Activated CD8-positive, alpha-beta T cell treated with anti-CD3 and anti-CD28 coated beads for 36 hours (primary cell): ENCODE results near the gene SLC35F4. TPM values are rescaled to one million over a fixed set of nuclear protein-coding genes. Genes with fewer than 3 reads are reported as not detected.

Experiments
- ATAC-seq: fragments of 200-7000 bp; cut with Tn5 transposase; one replicate; pipeline ENCODE4 v1.10.0; 2021; ENCODE audit warnings: mild to moderate bottlenecking, moderate library complexity
- CTCF ChIA-PET: fragments of 350-600 bp; sonication (Branson Sonifier 250); formaldehyde crosslinking; loops from one replicate; lab custom pipeline; 2021; ENCODE audit warnings: antibody characterized with exemption; lab: Charles Lee
- POLR2A ChIA-PET: fragments of 350-600 bp; sonication (Branson Sonifier 250); formaldehyde crosslinking; loops from one replicate; lab custom pipeline; 2021; ENCODE audit warnings: antibody characterized with exemption; lab: Charles Lee
- DNase-seq: peaks from one replicate; pipeline ENCODE4 v3.0.0-alpha.2; 2020
- H3K27ac Mint-ChIP-seq: one replicate; pipeline ENCODE4 v1.8.0; 2021; ENCODE audit warnings: mild to moderate bottlenecking, mixed read lengths
- H3K27me3 Mint-ChIP-seq: one replicate; pipeline ENCODE4 v1.8.0; 2021; ENCODE audit warnings: mixed read lengths
- H3K36me3 Mint-ChIP-seq: one replicate; pipeline ENCODE4 v1.8.0; 2021; ENCODE audit warnings: low read depth, mixed read lengths
- H3K4me1 Mint-ChIP-seq: one replicate; pipeline ENCODE4 v1.8.0; 2021; ENCODE audit warnings: low read depth, mixed read lengths
- H3K4me3 Mint-ChIP-seq: one replicate; pipeline ENCODE4 v1.8.0; 2021; ENCODE audit warnings: mild to moderate bottlenecking, moderate library complexity, mixed read lengths
- H3K9me3 Mint-ChIP-seq: one replicate; pipeline ENCODE4 v1.8.0; 2021; ENCODE audit warnings: mixed read lengths
- CTCF ChIP-seq: fragments of 200-600 bp; IDR thresholded peaks from one replicate; pipeline ENCODE4 v1.8.0; 2022; ENCODE audit warnings: antibody characterized with exemption, mild to moderate bottlenecking
- intact Hi-C: fragments of 100-400 bp; cut with micrococcal nuclease; formaldehyde crosslinking; loops from one replicate; pipeline ENCODE4 v1.10.0; 2022
- total RNA-seq, 2 experiments: library from RNA; stranded (reverse); gene quantifications; one replicate each; pipeline ENCODE4 v1.2.3, GENCODE V29; 2021

Gene SLC35F4
- total RNA-seq, 2 experiments from 2014 or later, result not detected

GRCh38 chr14:57822081-57822480 lies 43.8 kb downstream of the SLC35F4 start:
- H3K4me3 Mint-ChIP-seq, result no peak overlapping the region
- ChIA-PET POLR2A (no interaction called here), CTCF (no interaction called here)

GRCh38 chr14:57820581-57820980 lies 45.3 kb downstream of the SLC35F4 start:
- H3K27ac Mint-ChIP-seq, result no peak overlapping the region
- peaks cover 3% of the 10 kb centered on the region for H3K9me3 Mint-ChIP-seq
- intact Hi-C loops, result no loop called here
- ATAC-seq, result no peak
- CTCF ChIA-PET, result no interaction called here
- POLR2A ChIA-PET, result no interaction called here
- TF ChIP-seq CTCF, result no peak
- no peak overlapping the region for H3K4me3 Mint-ChIP-seq
- no peaks in the 10 kb centered on the region for H3K36me3 Mint-ChIP-seq
- no peak for DNase-seq
- H3K4me1 Mint-ChIP-seq, result peaks cover 5% of the 10 kb centered on the region
- H3K27me3 Mint-ChIP-seq, result peaks cover 5% of the 10 kb centered on the region

More at GRCh38 chr14:57822081-57822480, 43.8 kb downstream of the SLC35F4 start:
- Mint-ChIP-seq H3K4me1 (peaks cover under 1% of the 10 kb centered on the region), H3K36me3 (no peaks in the 10 kb centered on the region), H3K27ac (no peak overlapping the region), H3K9me3 (no peaks in the 10 kb centered on the region), H3K27me3 (peaks cover 7% of the 10 kb centered on the region)
- intact Hi-C loops, result no loop called here
- no peak for ATAC-seq
- DNase-seq, result no peak
- no peak for TF ChIP-seq CTCF

- Mint-ChIP-seq H3K36me3 (no peaks in the 10 kb centered on the region), H3K4me1 (peaks cover 5% of the 10 kb centered on the region), H3K27ac (no peak overlapping the region), H3K27me3 (peaks cover 2% of the 10 kb centered on the region), H3K4me3 (no peak overlapping the region), H3K9me3 (peaks cover 3% of the 10 kb centered on the region)
- no peak for DNase-seq
- intact Hi-C loops, result no loop called here
- ChIA-PET POLR2A (no interaction called here), CTCF (no interaction called here)
- no peak for TF ChIP-seq CTCF
- no peak for ATAC-seq
These were observed 47.4 kb downstream of the SLC35F4 start for GRCh38 chr14:57818511-57818910.

GRCh38 chr14:57816568-57817284 lies 49.2 kb downstream of the SLC35F4 start:
- Mint-ChIP-seq H3K9me3 (peaks cover 3% of the 10 kb centered on the region), H3K36me3 (no peaks in the 10 kb centered on the region), H3K4me3 (no peak overlapping the region), H3K27me3 (no peaks in the 10 kb centered on the region), H3K27ac (peak overlapping the region; percentile 32), H3K4me1 (peaks cover 5% of the 10 kb centered on the region)
- no peak for TF ChIP-seq CTCF
- ChIA-PET POLR2A (no interaction called here), CTCF (interaction anchor here (1.1 kb wide), 1 partner anchor 39 kb away, joined by 3 read pairs; no protein-coding TSS in a partner anchor)
- DNase-seq (peak; percentile 18), ATAC-seq (peak; percentile 89)
- intact Hi-C loops, result no loop called here

- ChIA-PET POLR2A (no interaction called here), CTCF (no interaction called here)
- TF ChIP-seq CTCF, result no peak
- Mint-ChIP-seq H3K9me3 (peaks cover 3% of the 10 kb centered on the region), H3K4me3 (no peak overlapping the region), H3K27me3 (no peaks in the 10 kb centered on the region), H3K27ac (no peak overlapping the region), H3K4me1 (peaks cover 5% of the 10 kb centered on the region), H3K36me3 (no peaks in the 10 kb centered on the region)
- DNase-seq (no peak), ATAC-seq (no peak)
- intact Hi-C loops, result no loop called here
These were observed 51.2 kb downstream of the SLC35F4 start for GRCh38 chr14:57814726-57815125.
